ENCODE results near the gene ABTB2. TPM values are rescaled to one million over a fixed set of nuclear protein-coding genes. Genes with fewer than 3 reads are reported as not detected.

Gene ABTB2
- total and polyA plus RNA-seq, 9 of the 15 experiments (the other 6 are each of a cell fraction or from before 2014, with no cell fraction given) = 0.03 to 0.18 (median 0.12) TPM; not detected in 2

DNA sequence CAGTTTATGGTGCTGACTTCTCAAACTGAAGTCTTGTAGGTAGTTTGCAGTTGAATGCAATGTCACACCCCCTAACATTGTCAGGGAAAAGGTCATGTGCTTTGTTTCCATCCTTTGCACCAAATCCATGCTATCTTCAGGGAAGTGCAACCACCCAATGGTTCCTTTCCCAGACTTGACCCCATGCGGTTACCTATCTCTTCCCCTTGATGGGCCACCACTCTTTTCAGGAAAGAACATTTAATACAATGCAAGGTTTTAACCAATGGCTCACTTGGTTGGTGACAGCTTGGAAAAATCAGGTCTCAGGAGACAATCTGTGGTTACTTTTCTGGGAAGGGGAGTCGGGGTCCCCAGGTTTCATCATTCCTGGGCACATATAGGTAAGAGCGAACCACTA, 2.1 kb downstream of the ABTB2 start:
- no peak for ATAC-seq
- POLR2A ChIA-PET = interaction anchor here (0.6 to 1.3 kb wide), 4 partner anchors 11 to 196 kb away, joined by 3 to 5 read pairs (median 3); no protein-coding TSS in a partner anchor
- no TSS peak for BruUV-seq (replicated peaks)
- no peak for DNase-seq (ENCODE audit: extremely low read depth in 1 of 4, low spot score in 3 of 4)
- Histone ChIP-seq H3K4me1 (replicated peaks in 1 of 2; ENCODE audit: control insufficient read depth in 2 of 2, insufficient read depth in 2 of 2, low read length in 2 of 2) (peaks cover 9 to 27% of the 10 kb centered on the region in 2 experiments), H4K20me1 (replicated peaks; ENCODE audit: control insufficient read depth, insufficient read depth, low read length) (peaks cover 6% of the 10 kb centered on the region; the same call in 1 of the 2 replicates), H3K4me2 (ENCODE audit: insufficient read depth, low read length) (no peak overlapping the region), H3K27ac (ENCODE audit: extremely low read depth, low read depth, low read length) (no peak overlapping the region), H3K27me3 (ENCODE audit: control insufficient read depth in 2 of 2, insufficient read depth in 2 of 2, low read length in 2 of 2) (peaks cover 20 to 23% of the 10 kb centered on the region in 2 experiments), H3K9me3 (replicated peaks; ENCODE audit: control insufficient read depth, insufficient read depth, low read depth, low read length) (no peaks in the 10 kb centered on the region), H3K4me3 (no peak overlapping the region), H3K9me1 (ENCODE audit: control insufficient read depth, insufficient read depth, low read length) (no peaks in the 10 kb centered on the region), H3K9ac (ENCODE audit: insufficient read depth in 1 of 2, low read depth in 2 of 2, low read length in 2 of 2) (no peak overlapping the region), H3K79me2 (ENCODE audit: control insufficient read depth, insufficient read depth, low read length) (no peaks in the 10 kb centered on the region), H2AFZ (ENCODE audit: low read depth, low read length) (no peak overlapping the region), H3K36me3 (ENCODE audit: control insufficient read depth, insufficient read depth, low read length) (no peaks in the 10 kb centered on the region)
- CTCF ChIA-PET (ENCODE audit: low intra/inter-chr PET ratio) = interaction anchor here (1.1 kb wide), 1 partner anchor 178 kb away, joined by 3 read pairs; no protein-coding TSS in a partner anchor
- 5% methylated on average over 3 of the region's 3 CpGs for WGBS (ENCODE audit: insufficient coverage, low coverage, missing lambda C conversion rate)
- intact Hi-C loops (cut with micrococcal nuclease) = loop anchor here (5.0 to 10.0 kb wide), 2 partner anchors 501 to 542 kb away; no protein-coding TSS in a partner anchor
- TF ChIP-seq, protein P1, sequence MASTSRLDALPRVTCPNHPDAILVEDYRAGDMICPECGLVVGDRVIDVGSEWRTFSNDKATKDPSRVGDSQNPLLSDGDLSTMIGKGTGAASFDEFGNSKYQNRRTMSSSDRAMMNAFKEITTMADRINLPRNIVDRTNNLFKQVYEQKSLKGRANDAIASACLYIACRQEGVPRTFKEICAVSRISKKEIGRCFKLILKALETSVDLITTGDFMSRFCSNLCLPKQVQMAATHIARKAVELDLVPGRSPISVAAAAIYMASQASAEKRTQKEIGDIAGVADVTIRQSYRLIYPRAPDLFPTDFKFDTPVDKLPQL (IDR thresholded peaks at IDR 0.05; ENCODE audit: extremely low read depth, insufficient read length) = no peak
- TF ChIP-seq, protein P2, sequence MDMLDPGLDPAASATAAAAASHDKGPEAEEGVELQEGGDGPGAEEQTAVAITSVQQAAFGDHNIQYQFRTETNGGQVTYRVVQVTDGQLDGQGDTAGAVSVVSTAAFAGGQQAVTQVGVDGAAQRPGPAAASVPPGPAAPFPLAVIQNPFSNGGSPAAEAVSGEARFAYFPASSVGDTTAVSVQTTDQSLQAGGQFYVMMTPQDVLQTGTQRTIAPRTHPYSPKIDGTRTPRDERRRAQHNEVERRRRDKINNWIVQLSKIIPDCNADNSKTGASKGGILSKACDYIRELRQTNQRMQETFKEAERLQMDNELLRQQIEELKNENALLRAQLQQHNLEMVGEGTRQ (CRISPR knock-in tag; IDR thresholded peaks at IDR 0.05) = no peak
- TF ChIP-seq HDAC8 (tag; IDR thresholded peaks at IDR 0.05) = no peak
- in situ Hi-C loops (cut with MboI) = loop anchor here (5.0 to 10.0 kb wide), 2 partner anchors 178 to 361 kb away; no protein-coding TSS in a partner anchor
- FAIRE-seq = no peak

All from K562 (cell line).